ENCODE measurements around the gene ZNF184.
"Not testable (repeated sequence)": the region's sequence is repeated elsewhere in the genome, so short reads cannot be mapped to it uniquely, and the experiment has no call there.

The ZNF184 gene

DNA sequence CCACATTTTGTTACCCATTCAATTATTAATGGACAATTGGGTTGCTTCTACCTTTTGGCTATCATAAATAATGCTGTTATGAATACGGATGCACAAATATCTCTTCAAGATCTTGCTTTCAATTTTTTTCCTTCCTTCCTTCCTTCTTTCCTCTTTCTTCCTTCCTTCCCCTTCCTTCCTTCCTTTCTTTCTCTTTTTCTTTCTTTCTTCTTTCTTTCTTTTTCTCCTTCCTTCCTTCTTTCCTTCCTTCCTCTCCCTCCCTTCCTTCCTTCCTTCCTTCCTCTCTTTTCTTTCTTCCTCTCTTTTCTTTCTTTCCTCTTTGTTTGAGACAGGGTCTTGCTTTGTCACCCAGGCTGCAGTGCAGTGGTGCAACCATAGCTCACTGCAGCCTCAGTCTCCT is 39.2 kb downstream of the ZNF184 start:
- Mint-ChIP-seq H3K27ac (no peak overlapping the region), H3K27me3 (ENCODE audit: low read depth) (no peaks in the 10 kb centered on the region), H3K4me3 (no peak overlapping the region), H3K4me1 (no peaks in the 10 kb centered on the region), H3K9me3 (peaks cover 34% of the 10 kb centered on the region), H3K36me3 (ENCODE audit: low read depth) (no peaks in the 10 kb centered on the region)
- no peak for TF ChIP-seq CTCF (IDR thresholded peaks at IDR 0.05; ENCODE audit: unreplicated experiment in 3 of 3)

GRCh38 chr6:27428966-27429365 is 43.9 kb downstream of the ZNF184 start:
- Mint-ChIP-seq H3K4me3 (no peak overlapping the region), H3K27me3 (ENCODE audit: low read depth) (no peaks in the 10 kb centered on the region), H3K36me3 (ENCODE audit: low read depth) (no peaks in the 10 kb centered on the region), H3K4me1 (no peaks in the 10 kb centered on the region), H3K9me3 (peaks cover 13% of the 10 kb centered on the region), H3K27ac (no peak overlapping the region)
- TF ChIP-seq CTCF (IDR thresholded peaks at IDR 0.05; ENCODE audit: unreplicated experiment in 3 of 3) = no peak

- Mint-ChIP-seq H3K4me1 (no peaks in the 10 kb centered on the region), H3K27ac (no peak overlapping the region), H3K9me3 (peaks cover 9% of the 10 kb centered on the region), H3K4me3 (no peak overlapping the region), H3K27me3 (ENCODE audit: low read depth) (no peaks in the 10 kb centered on the region), H3K36me3 (ENCODE audit: low read depth) (no peaks in the 10 kb centered on the region)
- TF ChIP-seq CTCF (IDR thresholded peaks at IDR 0.05; ENCODE audit: unreplicated experiment in 3 of 3) = no peak
Observed at GRCh38 chr6:27428502-27428901, 44.4 kb downstream of the ZNF184 start.

DNA sequence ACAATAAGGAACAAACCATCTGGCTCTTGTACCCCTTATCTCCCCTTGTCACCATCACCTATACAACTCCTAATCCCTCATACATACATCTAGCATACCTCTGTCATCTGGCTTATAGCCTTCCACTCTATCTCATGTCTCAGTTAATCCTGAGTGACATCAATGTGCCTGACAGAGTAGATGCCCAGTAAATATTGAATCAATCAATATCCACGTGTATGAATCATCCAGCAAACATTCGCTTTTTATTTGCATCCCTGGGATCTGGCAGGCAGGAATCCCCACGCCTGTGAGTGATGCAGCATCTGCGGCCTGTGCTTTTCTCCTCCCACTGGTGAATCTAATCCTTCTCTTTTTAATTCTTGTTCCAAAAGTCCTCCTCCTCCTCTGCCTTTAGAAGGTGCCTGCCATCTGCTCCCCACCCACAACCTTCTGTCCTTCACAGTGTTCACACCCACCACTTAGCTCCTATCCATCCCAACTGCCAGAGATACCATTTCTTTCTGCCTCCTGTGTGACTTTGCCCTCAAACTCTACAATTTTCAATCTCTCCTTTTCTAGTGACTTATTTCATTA is 46.8 kb downstream of the ZNF184 start:
- Mint-ChIP-seq H3K4me3 (no peak overlapping the region), H3K9me3 (peaks cover 6% of the 10 kb centered on the region), H3K27ac (no peak overlapping the region), H3K36me3 (ENCODE audit: low read depth) (no peaks in the 10 kb centered on the region), H3K4me1 (no peaks in the 10 kb centered on the region), H3K27me3 (ENCODE audit: low read depth) (no peaks in the 10 kb centered on the region)
- no peak for TF ChIP-seq CTCF (IDR thresholded peaks at IDR 0.05; ENCODE audit: unreplicated experiment in 3 of 3)

DNA sequence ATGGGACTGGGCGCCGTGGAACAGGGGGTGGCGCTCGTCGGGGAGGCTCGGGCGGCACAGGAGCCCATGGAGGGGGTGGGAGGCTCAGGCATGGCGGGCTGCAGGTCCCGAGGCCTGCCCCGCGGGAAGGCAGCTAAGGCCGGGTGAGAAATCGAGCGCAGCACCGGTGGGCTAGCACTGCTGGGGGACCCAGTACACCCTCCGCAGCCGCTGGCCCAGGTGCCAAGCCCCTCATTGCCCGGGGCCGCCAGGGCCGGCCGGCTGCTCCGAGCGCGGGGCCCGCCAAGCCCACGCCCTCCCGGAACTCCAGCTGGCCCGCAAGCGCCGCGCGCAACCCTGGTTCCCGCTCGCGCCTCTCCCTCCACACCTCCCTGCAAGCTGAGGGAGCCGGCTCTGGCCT is 48.1 kb downstream of the ZNF184 start:
- not testable (repeated sequence) for H3K27me3 Mint-ChIP-seq (ENCODE audit: low read depth); H3K36me3 Mint-ChIP-seq (ENCODE audit: low read depth); H3K4me3 Mint-ChIP-seq; H3K9me3 Mint-ChIP-seq; H3K27ac Mint-ChIP-seq; H3K4me1 Mint-ChIP-seq

- peaks cover 2% of the 10 kb centered on the region for H3K9me3 Mint-ChIP-seq
- no peaks in the 10 kb centered on the region for H3K4me1 Mint-ChIP-seq
- H3K27ac Mint-ChIP-seq = no peak overlapping the region
- no peak overlapping the region for H3K4me3 Mint-ChIP-seq
- peaks cover 3% of the 10 kb centered on the region for H3K27me3 Mint-ChIP-seq (ENCODE audit: low read depth)
- no peak for TF ChIP-seq CTCF (IDR thresholded peaks at IDR 0.05; ENCODE audit: unreplicated experiment in 3 of 3)
- H3K36me3 Mint-ChIP-seq (ENCODE audit: low read depth) = no peaks in the 10 kb centered on the region
Observed at GRCh38 chr6:27422651-27423332, 50.1 kb downstream of the ZNF184 start.

Measured in nephron (organoid).